Liver (tissue), 9 donors: ENCODE data around the gene ARHGEF25. TPM values are rescaled to one million over a fixed set of nuclear protein-coding genes. Genes with fewer than 3 reads are reported as not detected.
"Not testable (repeated sequence)": the region's sequence is repeated elsewhere in the genome, so short reads cannot be mapped to it uniquely, and the experiment has no call there.

Experiments used
- DNase-seq: peaks from one replicate; pipeline ENCODE4 v3.0.0-alpha.2; 2017; ENCODE audit warnings: low spot score
- H3K27ac ChIP-seq, 2 donors: one replicate each; pipeline ENCODE4 v1.7.0; 2013; ENCODE audit warnings: inconsistent platforms in 2 of 2, low read length in 2 of 2, control low read depth in 1 of 2, low read depth in 1 of 2, mild to moderate bottlenecking in 1 of 2
- H3K27me3 ChIP-seq, 4 donors: one replicate each; pipeline versions ENCODE4 v1.6.1 to v1.7.0; 2013; ENCODE audit warnings: low read length in 3 of 4, inconsistent platforms in 1 of 4, mild to moderate bottlenecking in 1 of 4, moderate library complexity in 1 of 4; ENCODE audit not compliant: control insufficient read depth in 4 of 4, insufficient read depth in 4 of 4
- H3K36me3 ChIP-seq, 4 donors: one replicate each; pipeline versions ENCODE4 v1.6.1 to v1.7.0; 2013; ENCODE audit warnings: low read length in 3 of 4, mild to moderate bottlenecking in 3 of 4, low read depth in 1 of 4, moderate library complexity in 1 of 4; ENCODE audit not compliant: control insufficient read depth in 4 of 4, insufficient read depth in 3 of 4
- H3K4me1 ChIP-seq, 4 donors: one replicate each; pipeline versions ENCODE4 v1.6.1 to v1.7.0; 2013; ENCODE audit warnings: low read length in 3 of 4, mild to moderate bottlenecking in 3 of 4, moderate library complexity in 1 of 4; ENCODE audit not compliant: control insufficient read depth in 4 of 4, insufficient read depth in 4 of 4
- H3K4me3 ChIP-seq, 3 donors: one replicate each; pipeline versions ENCODE4 v1.6.1 to v1.7.0; 2013; ENCODE audit warnings: low read length in 3 of 3, control low read depth in 1 of 3, low read depth in 1 of 3, mild to moderate bottlenecking in 1 of 3
- H3K9ac ChIP-seq, 2 donors: one replicate each; pipeline ENCODE4 v1.7.0; 2013; ENCODE audit warnings: low read length in 2 of 2, mild to moderate bottlenecking in 2 of 2, moderate library complexity in 2 of 2, control low read depth in 1 of 2, low read depth in 1 of 2
- H3K9me3 ChIP-seq, 4 donors: one replicate each; pipeline versions ENCODE4 v1.6.1 to v1.7.0; 2013; ENCODE audit warnings: low read length in 3 of 4; ENCODE audit not compliant: control insufficient read depth in 4 of 4
- EGR1 ChIP-seq, 2 donors: IDR thresholded peaks; 2 replicates each; pipeline ENCODE4 v1.6.1; 2016 to 2018; ENCODE audit warnings: antibody characterized with exemption in 2 of 2, low read depth in 2 of 2
- FOXA2 ChIP-seq: IDR thresholded peaks from 2 replicates; pipeline ENCODE4 v1.6.1; 2016; ENCODE audit warnings: antibody characterized with exemption
- GABPA ChIP-seq, 2 donors: IDR thresholded peaks in 1 of 2; conservative IDR thresholded peaks in 1 of 2; 2 replicates each; pipeline ENCODE4 v1.6.1; 2016; ENCODE audit warnings: antibody characterized with exemption in 2 of 2, mild to moderate bottlenecking in 1 of 2, moderate library complexity in 1 of 2
- HNF4A ChIP-seq, 2 donors: conservative IDR thresholded peaks; 2 replicates each; pipeline ENCODE4 v1.6.1; 2016; ENCODE audit warnings: antibody characterized with exemption in 2 of 2, mild to moderate bottlenecking in 2 of 2
- HNF4G ChIP-seq: IDR thresholded peaks from 2 replicates; pipeline ENCODE4 v1.6.1; 2016; ENCODE audit warnings: antibody characterized with exemption
- JUND ChIP-seq, 2 donors: IDR thresholded peaks; 2 replicates each; pipeline ENCODE4 v1.6.1; 2016; ENCODE audit warnings: antibody characterized with exemption in 2 of 2
- NR2F2 ChIP-seq: IDR thresholded peaks from 2 replicates; pipeline ENCODE4 v1.6.1; 2016; ENCODE audit warnings: antibody characterized with exemption
- RAD21 ChIP-seq, 2 donors: IDR thresholded peaks; 2 replicates each; pipeline ENCODE4 v1.6.1; 2016; ENCODE audit warnings: antibody characterized with exemption in 2 of 2, mild to moderate bottlenecking in 2 of 2
- RXRA ChIP-seq, 2 donors: IDR thresholded peaks; 2 replicates each; pipeline ENCODE4 v1.6.1; 2017 to 2018; ENCODE audit warnings: antibody characterized with exemption in 2 of 2, mild to moderate bottlenecking in 1 of 2
- TAF1 ChIP-seq: conservative IDR thresholded peaks from 2 replicates; pipeline ENCODE4 v1.6.1; 2016; ENCODE audit warnings: antibody characterized with exemption, mild to moderate bottlenecking
- YY1 ChIP-seq: IDR thresholded peaks from 2 replicates; pipeline ENCODE4 v1.6.1; 2016; ENCODE audit warnings: antibody characterized with exemption, mild to moderate bottlenecking
- WGBS: extraction: QIAGEN DNeasy Blood & Tissue Kit; methylation state at CpG from one replicate; pipeline ENCODE4 v1.1.7; 2013; 5-methylcytosine and 5-hydroxymethylcytosine counted together
- polyA plus RNA-seq, 2 donors: library from polyadenylated mRNA; stranded (reverse) in 1 of 2; unstranded in 1 of 2; fragments of 200-250 nt in 1 of 2; fragments of >200 nt in 1 of 2; fragmentation: Nextera tagmentation in 1 of 2; extraction: Ambion mirVana in 1 of 2; gene quantifications; one replicate each; pipeline versions ENCODE4 v1.2.1 to v1.2.3, GENCODE V29; 2013 to 2015
- total RNA-seq, 2 donors: library from RNA; depleted of rRNA; stranded (reverse); fragments of >200 nt; gene quantifications; one replicate each; pipeline ENCODE4 v1.2.3, GENCODE V29; 2014
- TF ChIP-seq, protein P1 (sequence below): IDR thresholded peaks from 2 replicates; pipeline ENCODE4 v1.6.1; 2016; ENCODE audit warnings: antibody characterized with exemption
- TF ChIP-seq, protein P2 (sequence below): IDR thresholded peaks from 2 replicates; pipeline ENCODE4 v1.6.1; 2016; ENCODE audit warnings: antibody characterized with exemption
- donor health status: healthy.
- donor health status: healthy.
- donor health status: healthy.
- donor health status: healthy.
- donor health status: healthy.

The ARHGEF25 gene
- total and polyA plus RNA-seq, 4 donors = 0.57 to 2.3 (median 1.9) TPM

DNA sequence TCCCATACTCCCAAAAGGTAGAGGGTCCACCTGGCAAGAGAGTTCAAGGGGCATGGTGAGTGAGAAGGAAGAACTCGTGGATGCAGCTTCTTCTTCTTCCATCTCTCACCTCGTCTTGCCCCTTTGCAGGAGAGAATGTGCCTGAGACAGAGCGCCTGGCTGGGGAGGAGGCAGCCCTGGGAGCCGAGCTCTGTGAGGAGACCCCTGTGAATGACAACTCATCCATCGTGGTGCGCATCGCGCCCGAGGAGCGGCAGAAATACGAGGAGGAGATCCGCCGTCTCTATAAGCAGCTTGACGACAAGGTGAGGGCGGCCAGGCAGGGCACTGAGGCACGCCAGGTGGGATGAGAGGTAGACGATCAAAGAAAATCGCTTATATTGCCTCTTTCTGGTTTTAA is 41.4 kb upstream of the ARHGEF25 start:
- no peak for DNase-seq
- 86% methylated on average over 18 of the region's 18 CpGs for WGBS
- Histone ChIP-seq H3K9me3 (no peaks in the 10 kb centered on the region), H3K27me3 (peaks cover 0 to 7% (median 0%) of the 10 kb centered on the region in 4 donors), H3K4me1 (no peaks in the 10 kb centered on the region), H3K9ac (no peak overlapping the region), H3K27ac (no peak overlapping the region), H3K4me3 (no peak overlapping the region), H3K36me3 (no peaks in the 10 kb centered on the region)
- no peak for TF ChIP-seq HNF4G
- no peak for TF ChIP-seq GABPA (IDR thresholded peaks at IDR 0.05 in 1 of 2, conservative IDR thresholded peaks at IDR 0.05 in 1 of 2)
- no peak for TF ChIP-seq HNF4A (conservative IDR thresholded peaks at IDR 0.05)
- TF ChIP-seq, protein P1, sequence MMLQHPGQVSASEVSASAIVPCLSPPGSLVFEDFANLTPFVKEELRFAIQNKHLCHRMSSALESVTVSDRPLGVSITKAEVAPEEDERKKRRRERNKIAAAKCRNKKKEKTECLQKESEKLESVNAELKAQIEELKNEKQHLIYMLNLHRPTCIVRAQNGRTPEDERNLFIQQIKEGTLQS = no peak
- TF ChIP-seq JUND (IDR thresholded peaks at IDR 0.05) = no peak
- TF ChIP-seq NR2F2 = no peak
- TF ChIP-seq RXRA (IDR thresholded peaks at IDR 0.05) = no peak
- no peak for TF ChIP-seq YY1
- TF ChIP-seq, protein P2, sequence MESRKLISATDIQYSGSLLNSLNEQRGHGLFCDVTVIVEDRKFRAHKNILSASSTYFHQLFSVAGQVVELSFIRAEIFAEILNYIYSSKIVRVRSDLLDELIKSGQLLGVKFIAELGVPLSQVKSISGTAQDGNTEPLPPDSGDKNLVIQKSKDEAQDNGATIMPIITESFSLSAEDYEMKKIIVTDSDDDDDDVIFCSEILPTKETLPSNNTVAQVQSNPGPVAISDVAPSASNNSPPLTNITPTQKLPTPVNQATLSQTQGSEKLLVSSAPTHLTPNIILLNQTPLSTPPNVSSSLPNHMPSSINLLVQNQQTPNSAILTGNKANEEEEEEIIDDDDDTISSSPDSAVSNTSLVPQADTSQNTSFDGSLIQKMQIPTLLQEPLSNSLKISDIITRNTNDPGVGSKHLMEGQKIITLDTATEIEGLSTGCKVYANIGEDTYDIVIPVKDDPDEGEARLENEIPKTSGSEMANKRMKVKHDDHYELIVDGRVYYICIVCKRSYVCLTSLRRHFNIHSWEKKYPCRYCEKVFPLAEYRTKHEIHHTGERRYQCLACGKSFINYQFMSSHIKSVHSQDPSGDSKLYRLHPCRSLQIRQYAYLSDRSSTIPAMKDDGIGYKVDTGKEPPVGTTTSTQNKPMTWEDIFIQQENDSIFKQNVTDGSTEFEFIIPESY = no peak
- TF ChIP-seq RAD21 (IDR thresholded peaks at IDR 0.05) = no peak
- no peak for TF ChIP-seq EGR1 (IDR thresholded peaks at IDR 0.05; ENCODE audit: low read depth in 2 of 2)
- TF ChIP-seq FOXA2 = no peak
- no peak for TF ChIP-seq TAF1

DNA sequence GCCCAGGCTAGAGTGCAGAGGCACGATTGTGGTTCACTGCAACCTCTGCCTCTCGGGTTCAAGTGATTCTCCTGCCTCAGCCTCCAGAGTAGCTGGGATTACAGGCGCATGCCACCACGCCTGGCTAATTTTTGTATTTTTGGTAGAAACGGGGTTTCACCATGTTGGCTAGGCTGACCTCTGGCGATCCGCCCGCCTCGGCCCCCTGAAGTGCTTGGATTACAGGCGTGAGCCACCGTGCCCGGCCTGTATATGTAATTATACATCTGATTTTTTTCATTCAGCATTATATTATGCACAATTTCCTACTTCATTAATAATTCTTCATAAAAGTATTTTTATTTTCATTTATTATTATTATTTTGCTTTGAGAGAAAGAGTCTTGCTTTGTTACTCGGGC is 40.8 kb upstream of the ARHGEF25 start:
- H3K4me3 ChIP-seq, H3K27me3 ChIP-seq, H3K4me1 ChIP-seq, H3K27ac ChIP-seq, H3K9me3 ChIP-seq, H3K36me3 ChIP-seq, H3K9ac ChIP-seq, DNase-seq: not testable (repeated sequence)
- 80% methylated on average over 13 of the region's 13 CpGs for WGBS

DNA sequence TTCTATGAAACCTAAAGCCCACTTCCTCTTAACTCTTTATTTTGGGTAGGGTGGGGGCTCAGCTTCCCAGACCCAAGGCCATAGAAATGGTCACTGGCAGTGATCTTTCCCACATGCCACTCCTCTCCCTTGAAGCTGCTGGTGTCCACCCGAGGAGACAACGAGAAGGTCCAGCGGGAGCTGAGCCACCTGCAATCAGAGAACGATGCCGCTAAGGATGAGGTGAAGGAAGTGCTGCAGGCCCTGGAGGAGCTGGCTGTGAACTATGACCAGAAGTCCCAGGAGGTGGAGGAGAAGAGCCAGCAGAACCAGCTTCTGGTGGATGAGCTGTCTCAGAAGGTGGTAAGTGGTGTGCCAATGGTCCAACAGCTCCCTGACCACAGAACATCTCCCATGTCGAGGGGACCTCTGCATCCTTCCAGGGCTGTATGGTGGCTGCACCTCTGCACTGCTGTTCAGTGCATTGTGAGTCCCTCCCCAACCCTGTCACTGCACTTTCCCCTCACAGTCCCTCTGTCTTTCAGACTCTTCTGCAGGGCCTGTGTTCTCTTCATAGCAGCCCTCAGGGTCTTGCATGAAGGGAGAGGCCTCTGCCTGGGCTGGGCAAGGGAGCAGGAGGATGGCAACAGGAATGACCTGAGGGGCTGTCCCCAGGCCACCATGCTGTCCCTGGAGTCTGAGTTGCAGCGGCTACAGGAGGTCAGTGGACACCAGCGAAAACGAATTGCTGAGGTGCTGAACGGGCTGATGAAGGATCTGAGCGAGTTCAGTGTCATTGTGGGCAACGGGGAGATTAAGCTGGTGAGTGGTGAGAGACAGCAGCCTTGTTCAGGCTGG is 39.1 kb upstream of the ARHGEF25 start:
- H3K27me3 ChIP-seq = peaks cover 0 to 7% (median 0%) of the 10 kb centered on the region in 4 donors
- no peaks in the 10 kb centered on the region for H3K36me3 ChIP-seq
- H3K9ac ChIP-seq = no peak overlapping the region
- WGBS = 91% methylated on average over 12 of the region's 12 CpGs
- H3K4me3 ChIP-seq = no peak overlapping the region
- H3K9me3 ChIP-seq = no peaks in the 10 kb centered on the region
- DNase-seq = no peak
- TF ChIP-seq JUND (IDR thresholded peaks at IDR 0.05) = no peak
- TF ChIP-seq GABPA (IDR thresholded peaks at IDR 0.05 in 1 of 2, conservative IDR thresholded peaks at IDR 0.05 in 1 of 2) = no peak
- no peak for TF ChIP-seq YY1
- TF ChIP-seq TAF1 = no peak
- no peak for TF ChIP-seq RXRA (IDR thresholded peaks at IDR 0.05)
- no peak for TF ChIP-seq NR2F2
- no peak overlapping the region for H3K27ac ChIP-seq
- no peaks in the 10 kb centered on the region for H3K4me1 ChIP-seq
